NCI-H446 treated with DMSO at 0.1 percent for 48 hours (cell line): Measurements from ENCODE around the gene CCDC136.

Experiments used
- DNase-seq: peaks from one replicate; lab custom pipeline; 2025; lab: John Stamatoyannopoulos, UW

Gene CCDC136

GRCh38 chr7:128791121-128791971 lies at the start of gene CCDC136:
Gene CCDC136, plus strand, starts transcription at chr7:128791968. Its CDS starts 444 bp downstream, at chr7:128792412.
- no peak for DNase-seq

- DNase-seq, result no peak
Observed at GRCh38 chr7:128742206-128742605, 49.6 kb upstream of the CCDC136 start.

GRCh38 chr7:128743112-128743772 lies 48.5 kb upstream of the CCDC136 start:
- no peak for DNase-seq

GRCh38 chr7:128744366-128744905 lies 47.3 kb upstream of the CCDC136 start:
- DNase-seq, result no peak

- DNase-seq, result no peak
Observed at GRCh38 chr7:128745706-128746105, 46.1 kb upstream of the CCDC136 start.

- DNase-seq, result no peak
Observed at GRCh38 chr7:128747327-128748079, 44.3 kb upstream of the CCDC136 start.

- DNase-seq, result no peak
Observed at GRCh38 chr7:128752251-128752650, 39.5 kb upstream of the CCDC136 start.

GRCh38 chr7:128755075-128755818 lies 36.5 kb upstream of the CCDC136 start:
- no peak for DNase-seq

- DNase-seq, result peak; percentile 81
Observed at GRCh38 chr7:128755819-128756476, 35.8 kb upstream of the CCDC136 start.

GRCh38 chr7:128757203-128757602 lies 34.6 kb upstream of the CCDC136 start:
- DNase-seq, result no peak

GRCh38 chr7:128758553-128758952 lies 33.2 kb upstream of the CCDC136 start:
- DNase-seq, result no peak

- no peak for DNase-seq
Observed at GRCh38 chr7:128759242-128759641, 32.5 kb upstream of the CCDC136 start.

GRCh38 chr7:128763541-128763940 lies 28.2 kb upstream of the CCDC136 start:
- no peak for DNase-seq

- no peak for DNase-seq
Observed at GRCh38 chr7:128767475-128768110, 24.2 kb upstream of the CCDC136 start.

- DNase-seq, result no peak
Observed at GRCh38 chr7:128770233-128770632, 21.5 kb upstream of the CCDC136 start.

GRCh38 chr7:128773604-128774003 lies 18.2 kb upstream of the CCDC136 start:
- no peak for DNase-seq

- DNase-seq, result no peak
Observed at GRCh38 chr7:128774029-128774689, 17.6 kb upstream of the CCDC136 start.

- DNase-seq, result no peak
Observed at GRCh38 chr7:128774921-128775320, 16.8 kb upstream of the CCDC136 start.

- DNase-seq, result no peak
Observed at GRCh38 chr7:128775744-128776474, 15.9 kb upstream of the CCDC136 start, which contains the start of gene OPN1SW. Gene OPN1SW, minus strand, starts transcription at chr7:128775794. Its CDS starts 13 bp downstream, at chr7:128775781.
